Activated CD4-positive, alpha-beta T cell treated with anti-CD3 and anti-CD28 coated beads, Interleukin-2, amount 50 U/mL, for 16 hours (primary cell): ENCODE data around the gene PPFIA4.
A peak's percentile ranks its signal among the peaks of the same experiment; 100 is the strongest.

Experiments
- DNase-seq: peaks from one replicate; pipeline ENCODE4 v3.0.0-alpha.2; 2020

The PPFIA4 gene

DNA sequence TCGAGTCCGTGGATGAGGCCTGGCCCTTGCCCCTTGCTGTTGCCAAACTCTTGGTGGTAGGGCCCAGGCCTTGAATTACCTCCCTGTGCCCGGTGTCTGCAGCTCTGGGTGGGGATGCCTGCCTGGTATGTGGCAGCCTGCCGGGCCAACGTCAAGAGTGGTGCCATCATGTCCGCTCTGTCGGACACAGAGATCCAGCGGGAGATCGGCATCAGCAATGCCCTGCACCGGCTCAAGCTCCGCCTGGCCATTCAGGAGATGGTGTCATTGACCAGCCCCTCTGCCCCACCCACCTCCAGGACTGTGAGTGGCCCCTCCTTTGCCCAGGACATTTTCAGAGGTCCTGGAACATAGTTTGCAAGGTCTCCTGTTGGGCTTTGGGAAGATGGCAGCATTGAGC, 33.8 kb downstream of the PPFIA4 start:
- no peak for DNase-seq

GRCh38 chr1:203063287-203063686, 37.0 kb downstream of the PPFIA4 start:
- no peak for DNase-seq

GRCh38 chr1:203065191-203065590, 38.9 kb downstream of the PPFIA4 start:
- no peak for DNase-seq

- no peak for DNase-seq
Observed at GRCh38 chr1:203065986-203066385, 39.7 kb downstream of the PPFIA4 start.

- DNase-seq = no peak
Observed at GRCh38 chr1:203066965-203067364, 40.7 kb downstream of the PPFIA4 start.

- DNase-seq = no peak
Observed at GRCh38 chr1:203069030-203069747, 42.9 kb downstream of the PPFIA4 start.

DNA sequence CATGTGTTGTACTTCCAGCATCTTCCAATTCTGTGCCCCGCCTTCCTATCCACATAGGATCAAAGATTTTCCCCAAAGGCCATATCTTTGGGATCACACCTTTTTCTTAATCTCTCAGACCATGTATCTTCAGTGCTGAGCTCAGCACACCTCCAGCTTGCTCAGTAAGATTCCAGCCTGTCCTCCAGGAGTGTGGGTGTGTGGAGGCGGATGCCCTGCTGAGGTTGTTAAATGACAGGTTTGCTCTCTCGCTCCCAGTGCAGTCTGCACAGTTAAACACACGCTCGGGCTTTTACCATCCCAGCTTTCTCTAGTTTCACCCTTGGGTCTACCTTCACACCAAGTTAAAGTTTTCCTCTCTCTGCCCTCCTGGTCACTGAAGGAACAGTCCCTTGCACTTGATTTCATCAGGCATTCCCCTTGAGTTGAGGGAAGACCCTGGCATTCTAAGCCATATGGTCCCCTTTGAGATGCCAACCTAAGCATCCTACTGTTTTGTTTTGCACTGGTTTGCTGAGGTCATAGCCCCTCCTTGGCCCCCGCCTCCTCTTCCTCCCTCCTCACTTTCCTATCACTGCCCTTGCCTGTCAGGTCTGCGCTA, 45.8 kb downstream of the PPFIA4 start:
- no peak for DNase-seq

- DNase-seq = no peak
Observed at GRCh38 chr1:203072911-203073310, 46.6 kb downstream of the PPFIA4 start.

- DNase-seq = no peak
Observed at GRCh38 chr1:203073469-203073868, 47.2 kb downstream of the PPFIA4 start.

DNA sequence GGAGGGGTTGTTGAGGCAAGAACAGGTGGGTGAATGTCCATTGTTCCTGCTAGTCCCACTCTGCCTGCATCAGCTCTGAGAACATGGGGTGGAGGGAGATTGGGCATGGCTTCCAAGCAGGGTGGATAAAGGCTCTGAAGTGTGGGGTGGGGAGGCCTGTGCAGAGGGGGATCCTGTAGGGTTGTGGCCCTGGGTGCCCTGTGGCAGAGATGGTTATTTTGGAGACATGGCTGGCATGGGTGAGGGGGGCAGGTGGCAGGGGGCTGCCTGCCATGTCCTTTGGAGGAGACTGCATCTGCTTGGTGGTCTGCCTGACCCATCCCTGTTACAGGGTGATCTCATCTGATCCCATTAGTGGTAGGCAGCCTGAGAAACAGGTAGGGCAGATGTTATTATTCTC, 48.3 kb downstream of the PPFIA4 start:
- no peak for DNase-seq

DNA sequence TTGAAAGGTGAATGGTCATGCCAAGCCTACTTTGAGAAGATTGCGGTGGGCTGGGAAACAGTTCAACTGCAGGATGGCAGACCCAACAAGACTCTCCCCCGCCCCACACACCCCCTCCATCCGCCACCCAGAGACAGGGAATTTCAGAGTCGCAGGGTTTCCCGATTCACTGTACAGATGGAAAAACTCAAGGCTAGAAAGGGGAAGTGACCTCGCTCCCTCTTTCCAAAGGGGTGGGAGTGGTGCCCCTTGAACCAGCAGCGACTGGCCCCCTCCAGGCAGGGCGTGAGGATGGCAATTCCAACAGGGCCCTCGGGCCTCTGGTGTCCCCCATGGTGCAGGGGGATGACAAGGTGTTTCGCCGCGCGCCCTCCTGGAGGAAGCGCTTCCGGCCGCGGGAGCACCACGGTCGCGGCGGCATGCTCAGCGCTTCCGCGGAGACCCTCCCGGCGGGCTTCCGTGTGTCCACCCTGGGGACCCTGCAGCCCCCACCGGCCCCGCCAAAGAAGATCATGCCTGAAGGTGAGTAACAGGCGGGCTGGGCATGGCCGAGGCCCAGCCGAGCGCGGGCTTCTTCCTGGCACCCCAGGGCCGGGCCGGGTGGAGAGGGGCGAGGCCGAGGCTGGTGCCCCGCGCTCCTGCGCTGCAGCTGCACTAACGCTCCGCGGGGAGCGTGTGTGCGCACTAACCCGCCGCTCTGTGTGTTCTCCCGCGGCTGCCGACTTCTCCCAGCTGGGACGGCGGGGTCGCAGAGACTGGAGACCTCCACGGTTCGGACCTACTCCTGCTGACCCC, 49.1 kb downstream of the PPFIA4 start:
- DNase-seq = no peak

- DNase-seq = no peak
Observed at GRCh38 chr1:203076031-203076511, 49.8 kb downstream of the PPFIA4 start.

DNA sequence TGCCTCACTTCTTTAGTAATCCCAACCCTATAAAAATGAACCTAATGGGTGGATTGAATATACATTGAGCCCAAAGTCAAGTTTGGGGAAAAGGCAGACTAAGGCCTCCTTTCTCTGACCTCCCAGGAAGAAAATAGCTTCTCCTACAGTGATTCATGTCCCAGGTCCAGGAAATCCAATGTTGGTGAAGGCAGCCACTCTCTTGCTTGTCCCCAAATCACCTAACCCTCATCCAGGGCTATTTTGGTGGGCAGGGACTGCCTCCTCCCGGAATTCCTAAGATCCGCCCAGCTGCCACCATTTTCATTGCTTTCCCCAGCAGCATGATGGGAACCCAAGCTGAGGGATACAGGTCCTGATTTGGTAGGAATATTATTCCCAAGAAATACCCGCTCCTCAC, 51.1 kb downstream of the PPFIA4 start:
- DNase-seq = no peak

GRCh38 chr1:203077956-203078355, 51.7 kb downstream of the PPFIA4 start:
- no peak for DNase-seq

- DNase-seq = no peak
Observed at GRCh38 chr1:203078478-203078877, 52.2 kb downstream of the PPFIA4 start.

- no peak for DNase-seq
Observed at GRCh38 chr1:203080456-203080855, 54.2 kb downstream of the PPFIA4 start.

- DNase-seq = no peak
Observed at GRCh38 chr1:203081465-203082230, 55.4 kb downstream of the PPFIA4 start.

DNA sequence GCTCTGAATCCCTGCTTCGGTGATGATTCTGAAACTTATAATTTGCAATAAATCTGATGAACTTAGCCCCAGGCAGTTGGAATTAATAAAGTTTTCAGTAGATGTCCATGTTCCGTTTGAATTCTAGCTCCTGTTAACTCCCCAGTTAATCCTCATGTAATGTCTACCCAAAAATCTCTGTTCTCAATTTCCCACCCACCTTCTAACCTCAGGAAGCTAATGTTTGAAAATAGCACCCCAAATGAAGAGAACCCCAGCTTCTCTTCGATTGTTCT, 55.9 kb downstream of the PPFIA4 start:
- no peak for DNase-seq

- no peak for DNase-seq
Observed at GRCh38 chr1:203082571-203083462, 56.5 kb downstream of the PPFIA4 start.

DNA sequence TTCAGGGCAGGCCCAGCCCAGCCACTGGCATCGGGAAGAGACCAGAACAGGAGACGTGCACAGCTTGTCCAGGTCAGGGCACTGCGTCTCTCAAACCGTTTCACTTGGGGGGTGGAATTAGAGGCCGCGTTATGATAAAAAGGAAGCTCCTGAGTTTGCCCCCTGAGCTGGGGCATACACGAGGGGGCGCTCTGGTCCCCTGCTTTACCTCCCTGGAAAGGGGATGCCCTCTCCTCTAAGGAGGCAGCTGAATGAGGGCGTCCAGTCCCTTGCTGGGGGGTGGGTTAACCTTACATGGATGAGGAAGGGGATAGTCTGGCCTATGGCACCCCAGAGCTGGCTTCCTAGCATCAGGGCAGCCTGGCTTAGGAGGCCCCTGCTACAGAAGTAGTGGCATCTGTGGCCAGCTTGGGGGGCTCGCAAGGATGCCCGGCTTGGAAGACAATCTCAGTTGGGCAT, 57.2 kb downstream of the PPFIA4 start:
- DNase-seq = no peak

DNA sequence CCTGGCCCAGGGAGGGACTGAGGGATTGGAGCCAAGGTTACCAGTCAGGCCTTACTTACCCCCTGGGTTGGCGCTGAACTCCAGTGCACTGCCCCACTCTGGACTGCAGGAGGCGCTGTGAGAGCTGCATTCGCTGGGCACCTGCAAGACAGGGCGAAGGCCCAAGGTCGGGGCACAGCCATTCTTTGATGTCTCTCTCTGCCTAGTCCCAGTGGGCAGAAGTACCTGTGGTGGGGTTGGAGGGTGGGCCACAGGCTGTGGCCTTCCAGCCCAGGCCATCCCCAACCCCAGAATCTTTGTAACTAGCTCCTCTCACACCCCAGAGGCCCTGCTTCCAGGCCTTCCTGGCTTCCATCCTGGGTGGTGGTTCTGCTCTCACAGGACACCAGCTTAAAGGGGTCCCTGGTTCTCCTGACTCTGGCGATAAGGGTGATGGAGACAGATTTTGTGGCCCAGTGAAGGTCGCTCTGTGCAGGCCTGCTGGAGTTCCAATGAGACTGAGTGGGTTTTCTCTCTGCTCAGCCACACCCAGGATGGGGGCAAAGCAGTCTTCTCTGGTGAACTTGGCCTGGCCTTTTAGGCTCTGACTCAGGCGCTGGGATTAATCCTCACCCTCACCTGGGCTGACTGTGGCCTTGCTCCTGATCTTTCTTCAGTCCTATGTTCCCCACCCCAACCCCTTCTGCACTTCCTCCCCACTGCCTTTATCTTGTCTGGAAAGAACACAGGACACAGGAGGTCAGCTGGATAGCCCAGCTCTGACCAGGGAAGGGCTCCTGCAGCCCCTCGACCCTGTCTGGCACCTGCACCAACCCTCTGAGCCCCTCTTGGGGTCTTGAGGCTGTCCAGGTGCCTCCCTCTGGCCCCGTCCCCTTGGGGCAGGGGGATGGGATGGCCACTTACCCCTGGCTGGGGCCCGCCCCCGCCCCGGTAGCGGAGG, 58.6 kb downstream of the PPFIA4 start:
- DNase-seq = peak; percentile 39
